Right ventricle myocardium inferior (tissue), 1 donor: ENCODE results near the gene OR4D1. TPM values are rescaled to one million over a fixed set of nuclear protein-coding genes. Genes with fewer than 3 reads are reported as not detected.
A peak's percentile ranks its signal among the peaks of the same experiment; 100 is the strongest.

Experiments used
- ATAC-seq: fragments of 200-7000 bp; cut with Tn5 transposase; one replicate; pipeline ENCODE4 v1.9.1; 2020; ENCODE audit warnings: mild to moderate bottlenecking, moderate library complexity
- DNase-seq: peaks from one replicate; pipeline ENCODE4 v3.0.0; 2021; ENCODE audit errors: missing footprints
- intact Hi-C: fragments of 100-400 bp; cut with DNase I; formaldehyde crosslinking; loops from one replicate; pipeline ENCODE4 v1.11.0; 2022
- total RNA-seq: library from RNA; stranded (reverse); fragmentation: NEBNext Ultra II Directional; extraction: Animal tissue kit (Norgen Biotek cat#: 25700); gene quantifications from one replicate; pipeline ENCODE4 v1.2.1, GENCODE V29; 2021
- donor health status: DM: no; HTN: yes; CAD: no; lungs with severe emphysema.

The OR4D1 gene
- total RNA-seq, 1 donor from 2014 or later, result not detected

DNA sequence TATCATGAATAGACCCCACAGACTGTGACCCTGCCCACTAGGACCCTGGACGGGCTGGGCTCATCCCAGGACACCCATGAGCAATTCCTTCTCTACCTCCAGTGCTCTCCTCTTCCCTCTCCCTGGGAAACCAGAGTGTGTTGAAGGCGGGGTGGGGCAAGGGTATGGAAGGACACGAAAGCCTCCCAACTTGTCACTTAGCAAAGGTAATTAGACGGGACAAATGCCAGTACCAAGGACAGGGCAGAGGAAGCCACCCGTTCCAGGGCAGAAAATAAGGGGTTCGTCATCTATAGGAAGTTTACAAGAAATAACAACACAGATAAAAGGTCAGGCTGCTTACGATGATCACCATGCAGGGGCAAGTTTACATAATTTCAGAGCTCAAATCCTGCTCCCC is 39.5 kb downstream of the OR4D1 start:
- ATAC-seq, result no peak
- intact Hi-C loops, result no loop called here
- no peak for DNase-seq

GRCh38 chr17:58189436-58190146 is 41.4 kb downstream of the OR4D1 start:
- DNase-seq (no peak), ATAC-seq (peak; percentile 58)
- intact Hi-C loops, result no loop called here

DNA sequence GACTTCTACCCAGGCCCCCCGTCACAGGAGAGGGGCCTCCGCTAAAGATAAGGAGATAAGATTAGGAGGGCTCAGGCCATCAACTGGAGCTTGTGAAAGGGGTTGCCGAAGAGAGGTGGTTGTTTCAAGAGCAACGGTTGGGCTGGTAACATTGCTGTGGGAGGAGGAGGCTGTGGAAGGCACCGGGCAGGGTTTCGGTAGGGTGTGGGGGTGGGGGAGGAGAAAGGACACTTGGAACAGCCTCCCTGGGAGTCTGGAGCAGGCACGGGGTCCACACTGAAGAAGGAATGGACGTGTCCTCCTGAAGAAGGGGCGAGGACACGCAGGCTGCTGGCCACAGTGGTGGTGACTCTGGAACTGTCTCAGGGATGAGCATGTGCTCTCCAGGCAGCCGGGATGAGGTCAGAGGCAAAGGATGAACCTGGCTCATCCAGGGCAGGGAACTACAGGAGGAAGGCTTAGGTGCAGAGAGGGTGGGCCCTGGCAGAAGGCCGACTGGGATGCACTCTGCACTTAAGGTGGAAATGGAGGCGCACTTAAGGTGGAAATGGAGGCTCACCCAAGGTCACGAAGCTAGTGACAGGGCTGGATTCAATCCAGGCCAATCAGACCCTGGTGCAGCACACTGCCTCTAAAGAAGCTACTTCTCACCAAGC is 43.2 kb downstream of the OR4D1 start:
- DNase-seq (no peak), ATAC-seq (no peak)
- intact Hi-C loops, result no loop called here

- ATAC-seq (no peak), DNase-seq (no peak)
- intact Hi-C loops, result no loop called here
Measured at GRCh38 chr17:58192612-58193011, 44.4 kb downstream of the OR4D1 start, which contains the start of gene EPX. Gene EPX, plus strand, starts transcription at chr17:58192726. Its CDS starts 121 bp downstream, at chr17:58192847.

GRCh38 chr17:58193641-58194255 is 45.6 kb downstream of the OR4D1 start:
- DNase-seq (no peak), ATAC-seq (no peak)
- intact Hi-C loops, result no loop called here

- no peak for DNase-seq
- intact Hi-C loops, result no loop called here
- no peak for ATAC-seq
Measured at GRCh38 chr17:58195518-58196123, 47.4 kb downstream of the OR4D1 start.

GRCh38 chr17:58196610-58197009 is 48.4 kb downstream of the OR4D1 start:
- intact Hi-C loops, result no loop called here
- DNase-seq (no peak), ATAC-seq (no peak)

- no peak for ATAC-seq
- intact Hi-C loops, result no loop called here
Measured at GRCh38 chr17:58200024-58200633, 51.9 kb downstream of the OR4D1 start.

GRCh38 chr17:58202859-58203258 is 54.7 kb downstream of the OR4D1 start:
- DNase-seq (no peak), ATAC-seq (no peak)
- intact Hi-C loops, result no loop called here

More at GRCh38 chr17:58200024-58200633, 51.9 kb downstream of the OR4D1 start:
- DNase-seq, result no peak

- intact Hi-C loops, result no loop called here
- DNase-seq (no peak), ATAC-seq (no peak)
Measured at GRCh38 chr17:58204796-58205195, 56.6 kb downstream of the OR4D1 start.

DNA sequence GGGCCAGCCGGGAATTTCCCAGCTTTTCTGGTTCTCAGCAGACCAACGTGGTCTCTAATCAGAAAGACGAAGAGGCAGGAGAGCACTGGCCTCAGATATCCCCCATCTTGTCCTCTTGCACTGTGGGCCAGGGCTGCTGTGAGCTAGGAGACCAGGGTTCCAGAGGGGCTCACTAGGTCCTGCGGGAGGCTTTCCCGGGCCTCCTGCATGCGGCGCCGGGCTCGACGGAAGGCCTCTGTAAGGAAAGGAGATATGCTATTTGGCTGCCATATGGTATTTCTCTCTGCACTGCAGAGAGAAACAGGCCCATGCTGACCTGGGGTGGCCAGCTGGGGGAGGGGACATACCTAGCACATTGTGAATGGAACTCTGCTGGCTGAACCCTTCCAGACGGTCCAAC is 57.8 kb downstream of the OR4D1 start:
- intact Hi-C loops, result no loop called here
- ATAC-seq, result no peak
- no peak for DNase-seq

GRCh38 chr17:58207451-58207850 is 59.3 kb downstream of the OR4D1 start:
- intact Hi-C loops, result no loop called here
- ATAC-seq, result no peak
- no peak for DNase-seq

DNA sequence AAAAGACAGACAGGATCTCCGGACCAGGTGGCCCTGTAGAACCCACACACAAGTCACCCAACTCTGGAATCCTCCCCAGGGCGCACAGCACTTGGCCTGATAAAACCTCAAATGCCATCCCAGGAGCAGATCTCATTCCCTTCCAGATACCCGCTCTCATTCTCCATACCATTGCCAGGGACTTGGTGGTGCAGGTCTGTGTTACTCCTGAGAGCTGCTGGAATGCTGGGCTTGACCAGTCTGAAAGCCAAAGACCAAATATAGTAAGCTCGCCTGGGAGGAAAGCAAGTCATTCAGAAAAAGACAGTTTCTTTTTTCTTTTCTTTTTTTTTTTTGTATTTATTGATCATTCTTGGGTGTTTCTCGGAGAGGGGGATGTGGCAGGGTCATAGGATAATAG is 60.2 kb downstream of the OR4D1 start:
- intact Hi-C loops, result no loop called here
- DNase-seq (no peak), ATAC-seq (no peak)

Other genes starting within 250 kb of the OR4D1 start
- 49.1 TPM for gene CUEDC1, start 193.0 kb upstream of the OR4D1 start, total RNA-seq
- 74.2 TPM for gene VEZF1, start 160.1 kb upstream of the OR4D1 start, total RNA-seq
- 92.8 TPM for gene SRSF1, start 141.1 kb upstream of the OR4D1 start, total RNA-seq
- gene DYNLL2, start 65.0 kb upstream of the OR4D1 start, total RNA-seq, result 81.4 TPM
- not detected for gene OR4D2, start 18.6 kb downstream of the OR4D1 start, total RNA-seq
- not detected for gene EPX, start 44.3 kb downstream of the OR4D1 start, total RNA-seq
- gene MKS1, start 70.9 kb downstream of the OR4D1 start, total RNA-seq, result 7.7 TPM
- not detected for gene LPO, start 90.2 kb downstream of the OR4D1 start, total RNA-seq
- 0.08 TPM for gene MPO, start 132.6 kb downstream of the OR4D1 start, total RNA-seq
- gene TSPOAP1, start 180.4 kb downstream of the OR4D1 start, total RNA-seq, result 12.1 TPM
- 58.2 TPM for gene SUPT4H1, start 203.8 kb downstream of the OR4D1 start, total RNA-seq